Measurements from ENCODE around the gene TAF15. TPM values are rescaled to one million over a fixed set of nuclear protein-coding genes. Genes with fewer than 3 reads are reported as not detected.

Gene TAF15
- total and polyA plus RNA-seq, 2 of the 4 experiments (the other 2 are of a cell fraction), result 46.8 to 98.0 TPM

- dilution Hi-C loops (cut with HindIII; ENCODE audit: low sequenced_read_pairs, unreplicated experiment), result no loop called here
- Histone ChIP-seq H4K91ac (ENCODE audit: insufficient read depth, low read depth, low read length) (peak overlapping the region; percentile 34), H3K79me1 (ENCODE audit: low read depth in 1 of 2, low read length in 2 of 2) (no peaks in the 10 kb centered on the region), H4K20me1 (ENCODE audit: insufficient read depth, low read length) (no peaks in the 10 kb centered on the region; the same call in 1 of the 2 replicates), H3K4ac (ENCODE audit: low read depth, low read length) (peak overlapping the region; percentile 72), H3K9me1 (ENCODE audit: insufficient read depth, low read length) (peaks cover 17% of the 10 kb centered on the region), H3K14ac (replicated peaks; ENCODE audit: low read depth, low read length) (peak overlapping the region; percentile 84), H3K9me3 (ENCODE audit: control insufficient read depth, insufficient read depth, low read length) (no peaks in the 10 kb centered on the region), H3K56ac (ENCODE audit: extremely low read depth, insufficient read depth, low read length) (peak overlapping the region; percentile 30; the same call in 1 of the 2 replicates), H2BK15ac (ENCODE audit: low read depth, low read length) (peak overlapping the region; percentile 73; the same call in 2 of the 3 replicates), H2AK9ac (replicated peaks; ENCODE audit: low read depth, low read length, poor library complexity) (peak overlapping the region; percentile 49), H3K18ac (ENCODE audit: low read depth, low read length) (peak overlapping the region; percentile 32; the same call in 1 of the 2 replicates), H3K4me2 (ENCODE audit: low read depth, low read length) (peak overlapping the region; percentile 58), H2AFZ (replicated peaks; ENCODE audit: low read length, poor library complexity) (peak overlapping the region; percentile 58), H2BK5ac (ENCODE audit: low read depth, low read length, poor library complexity, severe bottlenecking) (peak overlapping the region; percentile 27), H3K27me3 (ENCODE audit: control insufficient read depth, insufficient read depth, low read length) (peaks cover 16% of the 10 kb centered on the region), H2BK20ac (ENCODE audit: low read depth, low read length) (peak overlapping the region; percentile 64), H3K4me1 (ENCODE audit: control insufficient read depth, insufficient read depth, low read length) (peaks cover 23% of the 10 kb centered on the region), H2AK5ac (ENCODE audit: low read depth, low read length) (peak overlapping the region; percentile 75), H3K23ac (ENCODE audit: low read depth, low read length) (peak overlapping the region; percentile 61), H2BK120ac (ENCODE audit: low read depth, low read length) (peak overlapping the region; percentile 61), H4K5ac (ENCODE audit: low read depth, low read length) (0 out of 2 replicates have a peak overlapping the region, but pooled peaks have one; percentile 16), H4K8ac (ENCODE audit: low read depth in 2 of 2, low read length in 2 of 2) (peak overlapping the region in 1 of 2 experiments; percentile 38; a peak in 2 of 4 replicates), H3K9ac (ENCODE audit: low read depth, low read length) (0 out of 2 replicates have a peak overlapping the region, but pooled peaks have one; percentile 21), H3K36me3 (ENCODE audit: control insufficient read depth, insufficient read depth, low read length) (no peaks in the 10 kb centered on the region), H3K4me3 (ENCODE audit: insufficient read depth, low read depth, low read length) (no peak overlapping the region), H3K27ac (ENCODE audit: insufficient read depth, low read length) (peak overlapping the region; percentile 11)
- ChIA-PET CTCF (interaction anchor here (0.5 to 3.1 kb wide), 3 partner anchors 11 to 46 kb away, joined by 3 to 17 read pairs (median 3); no protein-coding TSS in a partner anchor), POLR2A (ENCODE audit: unreplicated experiment) (interaction anchor here (0.7 kb wide), 1 partner anchor 20 kb away, joined by 4 read pairs; the partner anchor contains the start of gene TAF15)
- ATAC-seq (ENCODE audit: low read depth) (peak; percentile 81), DNase-seq (peak; percentile 92)
- no TSS peak for BruUV-seq (replicated peaks)
- in situ Hi-C loops (cut with MboI; ENCODE audit: low sequenced_read_pairs), result no loop called here
- WGBS, 2 experiments (ENCODE audit: extremely low coverage in 2 of 2, insufficient read length in 1 of 2), result 0% methylated on average over 1 of the region's 2 CpGs; no CpG with 5 or more reads in 1 of the 2 experiments
- TF ChIP-seq RCOR1 (IDR thresholded peaks at IDR 0.05; ENCODE audit: insufficient replicate concordance, low read length) (peak; percentile 6), POLR2A (IDR thresholded peaks at IDR 0.05; ENCODE audit: low read depth, low read length) (0 out of 2 replicates have a peak, but pooled peaks have one; percentile 28), CHD1 (IDR thresholded peaks at IDR 0.05; ENCODE audit: low read depth, low read length) (no peak), USF2 (IDR thresholded peaks at IDR 0.05; ENCODE audit: low read depth, low read length) (no peak), SMC3 (IDR thresholded peaks at IDR 0.05; ENCODE audit: low read depth, low read length) (0 out of 2 replicates have a peak, but pooled peaks have one; percentile 7), MAZ (IDR thresholded peaks at IDR 0.05; ENCODE audit: borderline replicate concordance, low read depth, low read length) (peak; percentile 48; the same call in 1 of the 2 replicates), FOS (IDR thresholded peaks at IDR 0.05; ENCODE audit: low read depth, low read length) (peak; percentile 81), MAFK (IDR thresholded peaks at IDR 0.05; ENCODE audit: low read depth, low read length) (peak; percentile 52; the same call in 1 of the 2 replicates), RFX5 (IDR thresholded peaks at IDR 0.05; ENCODE audit: low read depth, low read length) (no peak), CTCF (conservative IDR thresholded peaks at IDR 0.05; ENCODE audit: low read depth, low read length) (no peak), MXI1 (IDR thresholded peaks at IDR 0.05; ENCODE audit: borderline replicate concordance, low read depth, low read length) (no peak), BHLHE40 (IDR thresholded peaks at IDR 0.05; ENCODE audit: low read depth, low read length) (0 out of 2 replicates have a peak, but pooled peaks have one; percentile 15), NFE2L2 (IDR thresholded peaks at IDR 0.05; ENCODE audit: low read depth, low read length) (no peak)
- intact Hi-C loops (cut with micrococcal nuclease), result no loop called here
Measured at GRCh38 chr17:35788477-35789368, 20.6 kb upstream of the TAF15 start.

All from IMR-90 (cell line).